Keratinocyte (primary cell): ENCODE measurements around the gene LARP1B. TPM values are rescaled to one million over a fixed set of nuclear protein-coding genes. Genes with fewer than 3 reads are reported as not detected.

Experiments used
- DNase-seq: peaks from one replicate; pipeline ENCODE4 v3.0.0-alpha.2; 2011; ENCODE audit warnings: low read depth, missing footprints, low spot score
- FAIRE-seq: peaks from 2 replicates; lab custom pipeline; 2011; peaks lifted over from hg19 to GRCh38; lab: Jason Lieb, UNC
- H2AFZ ChIP-seq: 2 replicates; pipeline ENCODE4 v1.6.0; 2012; ENCODE audit warnings: low read length, control low read depth, inconsistent platforms; ENCODE audit not compliant: control insufficient read depth
- H3K27ac ChIP-seq: 2 replicates; pipeline ENCODE4 v1.5.1; 2011; ENCODE audit warnings: low read length; ENCODE audit not compliant: control insufficient read depth, insufficient read depth
- H3K27me3 ChIP-seq: 3 replicates; pipeline ENCODE4 v1.6.0; 2011; ENCODE audit warnings: low read length; ENCODE audit not compliant: control insufficient read depth, insufficient read depth; ENCODE audit errors: extremely low read depth
- H3K36me3 ChIP-seq, 2 experiments: 2 replicates in 1 of 2; 3 replicates in 1 of 2; pipeline ENCODE4 v1.5.1; 2011; ENCODE audit warnings: low read length in 2 of 2, mild to moderate bottlenecking in 1 of 2; ENCODE audit not compliant: control insufficient read depth in 2 of 2, insufficient read depth in 2 of 2; ENCODE audit errors: extremely low read depth in 1 of 2
- H3K4me1 ChIP-seq: 3 replicates; pipeline ENCODE4 v1.5.1; 2011; ENCODE audit warnings: low read length; ENCODE audit not compliant: control insufficient read depth, insufficient read depth; ENCODE audit errors: extremely low read depth
- H3K4me2 ChIP-seq: 3 replicates; pipeline ENCODE4 v1.6.0; 2011; ENCODE audit warnings: low read depth, low read length; ENCODE audit not compliant: control insufficient read depth, insufficient read depth; ENCODE audit errors: extremely low read depth
- H3K4me3 ChIP-seq, 3 experiments: fragments of 200-600 bp in 1 of 3; sonication (generic) in 1 of 3; 2 replicates in 2 of 3; 3 replicates in 1 of 3; pipeline ENCODE4 v1.5.1; 2011 to 2016; ENCODE audit warnings: low read length in 3 of 3, mild to moderate bottlenecking in 3 of 3, control low read depth in 2 of 3, inconsistent platforms in 1 of 3, low read depth in 1 of 3, mixed read lengths in 1 of 3, mixed run types in 1 of 3, moderate library complexity in 1 of 3; ENCODE audit not compliant: control insufficient read depth in 2 of 3, insufficient read depth in 2 of 3; ENCODE audit errors: extremely low read depth in 1 of 3
- H3K79me2 ChIP-seq: 2 replicates; pipeline ENCODE4 v1.6.0; 2012; ENCODE audit warnings: low read length; ENCODE audit not compliant: control insufficient read depth, insufficient read depth
- H3K9ac ChIP-seq: 3 replicates; pipeline ENCODE4 v1.6.0; 2011; ENCODE audit warnings: low read length; ENCODE audit not compliant: control insufficient read depth, insufficient read depth; ENCODE audit errors: extremely low read depth
- H3K9me1 ChIP-seq: 3 replicates; pipeline ENCODE4 v1.6.0; 2011; ENCODE audit warnings: low read length; ENCODE audit not compliant: control insufficient read depth, insufficient read depth; ENCODE audit errors: extremely low read depth
- H3K9me3 ChIP-seq: 2 replicates; pipeline ENCODE4 v1.5.1; 2012; ENCODE audit warnings: low read depth, low read length; ENCODE audit not compliant: control insufficient read depth
- H4K20me1 ChIP-seq: 3 replicates; pipeline ENCODE4 v1.6.0; 2011; ENCODE audit warnings: low read length; ENCODE audit not compliant: control insufficient read depth, insufficient read depth; ENCODE audit errors: extremely low read depth
- EZH2 ChIP-seq: IDR thresholded peaks from one replicate; pipeline ENCODE4 v1.6.1; 2012; ENCODE audit warnings: inconsistent platforms, mild to moderate bottlenecking, low read length, moderate library complexity
- dilution Hi-C: fragments of 300-500 bp; cut with MboI; formaldehyde crosslinking; loops from one replicate; pipeline ENCODE4 v1.7.0; 2020; ENCODE audit warnings: low sequenced_read_pairs; ENCODE audit not compliant: extremely low pct_ligation_motif_present
- polyA plus RNA-seq, 5 experiments: library from polyadenylated mRNA; depleted of rRNA in 3 of 5; stranded (reverse) in 3 of 5; stranded (forward) in 1 of 5; unstranded in 1 of 5; fragments of >200 nt; gene quantifications; 1 replicate in 1 of 5; 2 replicates in 3 of 5; 3 replicates in 1 of 5; pipeline versions ENCODE4 v1.2.1 to v1.2.3, GENCODE V29; 2011 to 2012; ENCODE audit warnings: missing spikeins in 2 of 5, low read depth in 1 of 5, low replicate concordance in 1 of 5
- TF ChIP-seq, protein P1 (sequence below), 3 experiments: IDR thresholded peaks in 1 of 3; conservative IDR thresholded peaks in 1 of 3; optimal IDR thresholded peaks in 1 of 3; 2 replicates in 2 of 3; 3 replicates in 1 of 3; pipeline versions ENCODE3 to v1.5.1; 2011; ENCODE audit warnings: low read length in 3 of 3, mild to moderate bottlenecking in 3 of 3, moderate library complexity in 2 of 3, control low read depth in 1 of 3, inconsistent platforms in 1 of 3; ENCODE audit not compliant: insufficient read depth in 2 of 3; ENCODE audit errors: extremely low read depth in 1 of 3

Gene LARP1B
- polyA plus RNA-seq, 1 donor (not counting 4 experiments of a cell fraction or from before 2014, with no cell fraction given): 18.3 TPM

- no peaks in the 10 kb centered on the region for H3K79me2 ChIP-seq
- FAIRE-seq (peak; percentile 87), DNase-seq (peak; percentile 28)
- no peaks in the 10 kb centered on the region for H4K20me1 ChIP-seq
- peaks cover 2% of the 10 kb centered on the region for H3K9me3 ChIP-seq
- H3K27ac ChIP-seq: no peak overlapping the region
- H3K4me2 ChIP-seq: no peak overlapping the region
- H3K4me1 ChIP-seq: no peaks in the 10 kb centered on the region
- no peak overlapping the region for H3K4me3 ChIP-seq
- no peaks in the 10 kb centered on the region for H3K9me1 ChIP-seq
- dilution Hi-C loops: no loop called here
- TF ChIP-seq EZH2: no peak
- TF ChIP-seq, protein P1, sequence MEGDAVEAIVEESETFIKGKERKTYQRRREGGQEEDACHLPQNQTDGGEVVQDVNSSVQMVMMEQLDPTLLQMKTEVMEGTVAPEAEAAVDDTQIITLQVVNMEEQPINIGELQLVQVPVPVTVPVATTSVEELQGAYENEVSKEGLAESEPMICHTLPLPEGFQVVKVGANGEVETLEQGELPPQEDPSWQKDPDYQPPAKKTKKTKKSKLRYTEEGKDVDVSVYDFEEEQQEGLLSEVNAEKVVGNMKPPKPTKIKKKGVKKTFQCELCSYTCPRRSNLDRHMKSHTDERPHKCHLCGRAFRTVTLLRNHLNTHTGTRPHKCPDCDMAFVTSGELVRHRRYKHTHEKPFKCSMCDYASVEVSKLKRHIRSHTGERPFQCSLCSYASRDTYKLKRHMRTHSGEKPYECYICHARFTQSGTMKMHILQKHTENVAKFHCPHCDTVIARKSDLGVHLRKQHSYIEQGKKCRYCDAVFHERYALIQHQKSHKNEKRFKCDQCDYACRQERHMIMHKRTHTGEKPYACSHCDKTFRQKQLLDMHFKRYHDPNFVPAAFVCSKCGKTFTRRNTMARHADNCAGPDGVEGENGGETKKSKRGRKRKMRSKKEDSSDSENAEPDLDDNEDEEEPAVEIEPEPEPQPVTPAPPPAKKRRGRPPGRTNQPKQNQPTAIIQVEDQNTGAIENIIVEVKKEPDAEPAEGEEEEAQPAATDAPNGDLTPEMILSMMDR (optimal IDR thresholded peaks at IDR 0.05 in 1 of 3, IDR thresholded peaks at IDR 0.05 in 1 of 3, conservative IDR thresholded peaks at IDR 0.05 in 1 of 3; ENCODE audit: extremely low read depth in 1 of 3, insufficient read depth in 2 of 3, low read length in 3 of 3): peak; percentile 75 to 86 (median 84)
- no peaks in the 10 kb centered on the region for H3K36me3 ChIP-seq
- H2AFZ ChIP-seq: no peak overlapping the region
- no peak overlapping the region for H3K9ac ChIP-seq
- no peaks in the 10 kb centered on the region for H3K27me3 ChIP-seq
Measured at GRCh38 chr4:128191115-128191781, 130.1 kb downstream of the LARP1B start.

DNA sequence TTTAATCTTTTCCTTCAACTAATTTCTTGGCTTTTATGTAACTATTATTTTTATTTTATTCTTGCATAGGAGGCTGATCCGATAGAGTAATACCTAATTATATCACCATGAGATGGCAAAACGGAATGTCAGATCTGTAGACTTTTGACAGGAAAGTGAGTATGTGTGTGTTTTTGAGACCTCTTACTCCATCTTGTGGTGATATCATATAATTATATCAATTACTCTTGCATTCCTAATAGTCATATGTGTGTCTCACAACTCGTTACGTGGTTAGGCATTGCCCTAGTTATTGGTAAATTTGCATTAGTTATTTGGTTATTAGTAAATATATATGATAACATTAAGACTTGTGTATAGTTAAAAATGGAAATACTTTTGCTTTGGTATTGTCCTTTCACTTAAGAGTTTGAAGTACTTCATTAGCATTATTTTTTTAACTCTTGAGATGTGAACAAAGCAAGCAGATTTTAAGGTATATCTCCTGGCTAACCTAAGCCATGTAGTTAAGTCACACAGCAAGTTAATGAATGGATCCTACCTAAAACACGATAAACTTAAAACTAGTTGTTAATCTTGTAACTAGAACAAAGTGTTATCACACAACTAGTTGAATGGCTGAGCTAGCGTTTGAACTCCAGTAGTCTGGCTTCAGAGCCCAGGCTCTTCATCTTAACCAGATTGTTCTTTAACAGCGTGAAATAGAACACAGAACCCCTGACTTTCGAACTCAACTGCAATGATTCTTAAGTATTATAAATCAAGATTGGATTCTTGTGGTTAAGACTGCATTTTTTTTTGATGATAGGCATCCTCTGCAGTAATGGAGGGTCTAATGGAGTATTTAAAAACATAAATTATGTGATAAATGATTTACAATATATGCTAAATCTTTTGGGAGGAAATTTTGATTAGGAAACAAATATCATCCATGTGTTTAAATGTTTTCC lies 159.4 kb downstream of the LARP1B start:
- FAIRE-seq (peak; percentile 75), DNase-seq (no peak)
- H3K4me2 ChIP-seq: no peak overlapping the region
- no peaks in the 10 kb centered on the region for H4K20me1 ChIP-seq
- H3K36me3 ChIP-seq: no peaks in the 10 kb centered on the region
- H3K9me1 ChIP-seq: no peaks in the 10 kb centered on the region
- H3K9me3 ChIP-seq: no peaks in the 10 kb centered on the region
- H3K79me2 ChIP-seq: no peaks in the 10 kb centered on the region
- H2AFZ ChIP-seq: peak overlapping the region; percentile 5
- H3K9ac ChIP-seq: no peak overlapping the region
- H3K4me3 ChIP-seq: no peak overlapping the region
- no peaks in the 10 kb centered on the region for H3K27me3 ChIP-seq
- TF ChIP-seq, protein P1 (optimal IDR thresholded peaks at IDR 0.05 in 1 of 3, IDR thresholded peaks at IDR 0.05 in 1 of 3, conservative IDR thresholded peaks at IDR 0.05 in 1 of 3; ENCODE audit: extremely low read depth in 1 of 3, insufficient read depth in 2 of 3, low read length in 3 of 3): peak in 1 of 3 experiments; percentile 23
- no peak for TF ChIP-seq EZH2
- H3K27ac ChIP-seq: no peak overlapping the region
- dilution Hi-C loops: no loop called here
- peaks cover 11% of the 10 kb centered on the region for H3K4me1 ChIP-seq
